Vagina (tissue), 2 donors: ENCODE data around the gene BTBD3.

Experiments
- POLR2A ChIP-seq, 2 donors: fragments of 450-650 bp; IDR thresholded peaks; one replicate each; pipeline ENCODE4 v1.6.1; 2017; ENCODE audit warnings: antibody characterized with exemption in 2 of 2, mild to moderate bottlenecking in 2 of 2, moderate library complexity in 2 of 2
- POLR2AphosphoS5 ChIP-seq, 2 donors: sonication (generic); formaldehyde crosslinking; IDR thresholded peaks; one replicate each; pipeline ENCODE4 v1.9.0; 2017; ENCODE audit warnings: antibody characterized with exemption in 2 of 2, mild to moderate bottlenecking in 2 of 2, low read depth in 1 of 2; ENCODE audit not compliant: insufficient read depth in 1 of 2

- TF ChIP-seq POLR2A (IDR thresholded peaks at IDR 0.05) (no peak), POLR2AphosphoS5 (IDR thresholded peaks at IDR 0.05; ENCODE audit: insufficient read depth in 1 of 2, low read depth in 1 of 2) (no peak)
These were observed 24.0 kb downstream of the BTBD3 start for GRCh38 chr20:11941593-11942246.
